ENCODE data around the gene SH3RF3. TPM values are rescaled to one million over a fixed set of nuclear protein-coding genes. Genes with fewer than 3 reads are reported as not detected.

SH3RF3 gene
- polyA plus RNA-seq, 1 of the 3 experiments (the other 2 are of a cell fraction), result 1.9 TPM

GRCh38 chr2:109185821-109186570 lies 57.0 kb downstream of the SH3RF3 start:
- Histone ChIP-seq H3K9me3 (no peaks in the 10 kb centered on the region), H3K36me3 (replicated peaks in 1 of 2; ENCODE audit: control insufficient read depth in 1 of 2, insufficient read depth in 2 of 2, low read length in 1 of 2) (no peaks in the 10 kb centered on the region), H3K4me2 (peak overlapping the region; percentile 67), H3K79me2 (ENCODE audit: insufficient read depth) (peaks cover 41% of the 10 kb centered on the region; the same call in 1 of the 2 replicates), H4K20me1 (ENCODE audit: insufficient read depth) (peaks cover 5% of the 10 kb centered on the region; the same call in 1 of the 2 replicates), H3K9me2 (no peaks in the 10 kb centered on the region), H3K27ac (ENCODE audit: low read depth in 2 of 2, low read length in 1 of 2) (peak overlapping the region; percentile 86 to 95), H3F3A (replicated peaks; ENCODE audit: insufficient read depth) (peaks cover 12% of the 10 kb centered on the region), H3K9ac (peak overlapping the region; percentile 52; the same call in 1 of the 2 replicates), H2AFZ (ENCODE audit: low read depth) (no peak overlapping the region), H3K4me3 (ENCODE audit: low read depth in 2 of 2, low read length in 1 of 2) (peak overlapping the region in 1 of 2 experiments; percentile 5; a peak in 2 of 4 replicates), H3K4me1 (ENCODE audit: control insufficient read depth in 1 of 2, insufficient read depth in 2 of 2, low read depth in 1 of 2, low read length in 1 of 2) (peaks cover 5 to 29% of the 10 kb centered on the region in 2 experiments; a peak in 2 of 4 replicates), H3K27me3 (ENCODE audit: insufficient read depth) (no peaks in the 10 kb centered on the region)
- ChIA-PET POLR2A (no interaction called here), CTCF (interaction anchor here (0.6 to 2.1 kb wide), 4 partner anchors 9 to 324 kb away, joined by 3 to 6 read pairs (median 4); no protein-coding TSS in a partner anchor)
- no peak for DNase-seq
- 61% methylated on average over 16 of the region's 16 CpGs for WGBS (ENCODE audit: low lambda C conversion rate)
- no peak for TF ChIP-seq ZBTB33 (IDR thresholded peaks at IDR 0.05; ENCODE audit: borderline replicate concordance, low read depth)
- TF ChIP-seq REST (IDR thresholded peaks at IDR 0.05; ENCODE audit: low read depth, low read length), result no peak
- no peak; the same call in 1 of the 2 replicates for TF ChIP-seq SIN3A (IDR thresholded peaks at IDR 0.05; ENCODE audit: borderline replicate concordance, low read depth, low read length)
- TF ChIP-seq POLR2AphosphoS5 (IDR thresholded peaks at IDR 0.05; ENCODE audit: low read depth, low read length), result no peak
- no peak for TF ChIP-seq EZH2phosphoT487 (IDR thresholded peaks at IDR 0.05; ENCODE audit: borderline replicate concordance, low read depth)
- no peak for TF ChIP-seq TAF1 (IDR thresholded peaks at IDR 0.05; ENCODE audit: borderline replicate concordance, low read depth, low read length)
- peak; percentile 81 for TF ChIP-seq TCF12 (IDR thresholded peaks at IDR 0.05)
- TF ChIP-seq MEF2A (IDR thresholded peaks at IDR 0.05; ENCODE audit: borderline replicate concordance, low read depth), result no peak
- 0 out of 2 replicates have a peak, but pooled peaks have one; percentile 31 for TF ChIP-seq TEAD4 (IDR thresholded peaks at IDR 0.05; ENCODE audit: borderline replicate concordance, insufficient read depth)
- no peak for TF ChIP-seq USF2 (IDR thresholded peaks at IDR 0.05; ENCODE audit: borderline replicate concordance, low read depth, low read length)
- no peak for TF ChIP-seq SMC3 (IDR thresholded peaks at IDR 0.05; ENCODE audit: low read depth, low read length)
- TF ChIP-seq RCOR1 (IDR thresholded peaks at IDR 0.05; ENCODE audit: low read length), result no peak
- TF ChIP-seq NRF1 (IDR thresholded peaks at IDR 0.05; ENCODE audit: low read depth, low read length), result no peak
- TF ChIP-seq RAD21 (IDR thresholded peaks at IDR 0.05; ENCODE audit: low read length), result no peak
- no peak for TF ChIP-seq MXI1 (IDR thresholded peaks at IDR 0.05; ENCODE audit: low read depth, low read length)
- no peak for TF ChIP-seq IRF3 (IDR thresholded peaks at IDR 0.05; ENCODE audit: low read depth, low read length)
- TF ChIP-seq CHD2 (IDR thresholded peaks at IDR 0.05; ENCODE audit: low read length, partially characterized antibody), result no peak
- TF ChIP-seq CTCF (IDR thresholded peaks at IDR 0.05), result no peak; the same call in 1 of the 2 replicates
- TF ChIP-seq EP300 (IDR thresholded peaks at IDR 0.05; ENCODE audit: borderline replicate concordance in 1 of 2, low read depth in 1 of 2, low read length in 1 of 2), result peak in 1 of 2 experiments; percentile 63; a peak in 2 of 4 replicates
- no peak for TF ChIP-seq FOXM1 (IDR thresholded peaks at IDR 0.05; ENCODE audit: low read depth)
- TF ChIP-seq GABPA (IDR thresholded peaks at IDR 0.05; ENCODE audit: low read depth), result no peak
- peak; percentile 77 for TF ChIP-seq NFIC (IDR thresholded peaks at IDR 0.05; ENCODE audit: borderline replicate concordance)
- no peak for TF ChIP-seq RFX5 (IDR thresholded peaks at IDR 0.05; ENCODE audit: low read length)

Data from SK-N-SH (cell line).